Psoas muscle (tissue), 8 donors: ENCODE measurements around the gene CLTA. TPM values are rescaled to one million over a fixed set of nuclear protein-coding genes. Genes with fewer than 3 reads are reported as not detected.
"Not testable (repeated sequence)": the region's sequence is repeated elsewhere in the genome, so short reads cannot be mapped to it uniquely, and the experiment has no call there.

Source experiments
- ATAC-seq, 4 donors: fragments of 200-7000 bp; cut with Tn5 transposase; one replicate each; pipeline ENCODE4 v1.9.1; 2020; ENCODE audit warnings: moderate library complexity in 3 of 4, mild to moderate bottlenecking in 2 of 4
- DNase-seq, 2 donors: peaks; one replicate each; pipeline ENCODE4 v3.0.0-alpha.2; 2020
- H3K27ac ChIP-seq: fragments of 200-600 bp; one replicate; pipeline ENCODE4 v1.8.0; 2022
- H3K27me3 ChIP-seq, 3 donors: fragments of 200-600 bp in 1 of 3; one replicate each; pipeline versions ENCODE4 v1.6.1 to v1.8.0; 2013 to 2022; ENCODE audit warnings: low read length in 2 of 3, mild to moderate bottlenecking in 2 of 3, moderate library complexity in 1 of 3; ENCODE audit not compliant: insufficient read depth in 3 of 3
- H3K36me3 ChIP-seq, 2 donors: fragments of 200-600 bp in 1 of 2; one replicate each; pipeline versions ENCODE4 v1.6.1 to v1.8.0; 2013 to 2022; ENCODE audit warnings: low read depth in 1 of 2, mild to moderate bottlenecking in 1 of 2, moderate library complexity in 1 of 2; ENCODE audit not compliant: insufficient read depth in 1 of 2
- H3K4me1 ChIP-seq: fragments of 200-600 bp; one replicate; pipeline ENCODE4 v1.8.0; 2022
- H3K4me3 ChIP-seq: fragments of 200-600 bp; one replicate; pipeline ENCODE4 v1.8.0; 2022; ENCODE audit warnings: mild to moderate bottlenecking
- H3K9me3 ChIP-seq: fragments of 200-600 bp; one replicate; pipeline ENCODE4 v1.8.0; 2022
- CTCF ChIP-seq: fragments of 200-600 bp; IDR thresholded peaks from one replicate; pipeline ENCODE4 v1.8.0; 2022; ENCODE audit warnings: antibody characterized with exemption
- WGBS, 3 donors: extraction: QIAGEN DNeasy Blood & Tissue Kit; methylation state at CpG; one replicate each; pipeline versions ENCODE4 v1.1.6 to v1.1.7; 2013; 5-methylcytosine and 5-hydroxymethylcytosine counted together
- intact Hi-C, 2 donors: fragments of 100-400 bp; cut with DNase I; formaldehyde crosslinking; loops; one replicate each; pipeline versions ENCODE4 v1.11.0 to v1.14.2; 2022
- polyA plus RNA-seq, 3 donors: library from polyadenylated mRNA; stranded (reverse); fragments of 200-250 nt; gene quantifications; one replicate each; pipeline ENCODE4 v1.2.3, GENCODE V29; 2013
- total RNA-seq, 4 donors: library from RNA; stranded (reverse); fragmentation: NEBNext Ultra II Directional in 2 of 4; extraction: Animal tissue kit (Norgen Biotek cat#: 25700) in 2 of 4; gene quantifications; one replicate each; pipeline versions ENCODE4 v1.2.1 to v1.2.4, GENCODE V29; 2021 to 2023
- donor health status: healthy with polysubstance abuse.
- donor health status: DM: no; HTN: no; CAD: no; lungs with moderate emphysema.
- donor health status: Bipolar disorder and iron deficiency.
- donor health status: healthy.
- donor health status: DM: yes; HTN: yes; CAD: no.
- donor health status: DM: no; HTN: no; CAD: no.
- donor health status: DM: no; HTN: no; CAD: no.
- donor health status: DM: yes; HTN: yes; CAD: no.

The CLTA gene
- total and polyA plus RNA-seq, 7 donors = 52.1 to 125 (median 58.3) TPM

- intact Hi-C loops = no loop called here
Measured at GRCh38 chr9:36177571-36177970, 13.2 kb upstream of the CLTA start.

GRCh38 chr9:36180243-36180642, 10.5 kb upstream of the CLTA start:
- ATAC-seq, DNase-seq, H3K27ac ChIP-seq, intact Hi-C loops, H3K27me3 ChIP-seq, H3K4me3 ChIP-seq, H3K9me3 ChIP-seq, H3K4me1 ChIP-seq, H3K36me3 ChIP-seq: not testable (repeated sequence)
- WGBS, 3 donors = 84 to 88% (median 87%) methylated on average over 6 of the region's 6 CpGs

More at GRCh38 chr9:36177571-36177970, 13.2 kb upstream of the CLTA start:
- WGBS, 3 donors = 78 to 90% (median 82%) methylated on average over 4 of the region's 4 CpGs
- Histone ChIP-seq H3K27ac (no peak overlapping the region), H3K4me3 (no peak overlapping the region), H3K27me3 (no peaks in the 10 kb centered on the region), H3K9me3 (no peaks in the 10 kb centered on the region), H3K4me1 (no peaks in the 10 kb centered on the region), H3K36me3 (no peaks in the 10 kb centered on the region)
- no peak for TF ChIP-seq CTCF
- ATAC-seq = no peak
- no peak for DNase-seq

GRCh38 chr9:36187414-36187813, 3.3 kb upstream of the CLTA start:
- no peak for ATAC-seq
- Histone ChIP-seq H3K27me3 (no peaks in the 10 kb centered on the region), H3K4me3 (no peak overlapping the region), H3K27ac (no peak overlapping the region), H3K4me1 (peaks cover 16% of the 10 kb centered on the region), H3K36me3 (no peaks in the 10 kb centered on the region), H3K9me3 (no peaks in the 10 kb centered on the region)
- DNase-seq = no peak
- intact Hi-C loops = no loop called here
- no peak for TF ChIP-seq CTCF

GRCh38 chr9:36188212-36188611, 2.5 kb upstream of the CLTA start:
- 80 to 90% (median 89%) methylated on average over 5 of the region's 5 CpGs for WGBS, 3 donors
- no peak for DNase-seq
- no peak for TF ChIP-seq CTCF
- H3K9me3 ChIP-seq = no peaks in the 10 kb centered on the region
- H3K4me3 ChIP-seq = no peak overlapping the region
- no peaks in the 10 kb centered on the region for H3K36me3 ChIP-seq
- H3K27me3 ChIP-seq = no peaks in the 10 kb centered on the region
- H3K4me1 ChIP-seq = peaks cover 24% of the 10 kb centered on the region
- H3K27ac ChIP-seq = no peak overlapping the region
- intact Hi-C loops = no loop called here
- no peak for ATAC-seq

- Histone ChIP-seq H3K4me3 (peak overlapping the region; percentile 95), H3K4me1 (peaks cover 41% of the 10 kb centered on the region), H3K9me3 (no peaks in the 10 kb centered on the region), H3K36me3 (peaks cover 0 to 4% of the 10 kb centered on the region in 2 donors), H3K27me3 (no peaks in the 10 kb centered on the region), H3K27ac (peak overlapping the region; percentile 97)
- no peak for ATAC-seq
- intact Hi-C loops = loop anchor here (5.0 kb wide), 2 partner anchors 67 to 137 kb away; partner anchors contain the start of gene GNE (in 1 of the 2)
- no peak for DNase-seq
- no peak for TF ChIP-seq CTCF
- 9 to 13% (median 11%) methylated on average over 9 of the region's 9 CpGs for WGBS, 3 donors
Measured at GRCh38 chr9:36189976-36190375, 745 bp upstream of the CLTA start.
